Measurements from ENCODE around the gene PSMD13.

The PSMD13 gene

GRCh38 chr11:287821-288477 lies 51.2 kb downstream of the PSMD13 start:
- peaks cover 1% of the 10 kb centered on the region; the same call in 1 of the 2 replicates for H3K36me3 ChIP-seq (ENCODE audit: insufficient read depth, low read length)
- no peaks in the 10 kb centered on the region for H4K20me1 ChIP-seq (ENCODE audit: insufficient read depth, low read length)
- peak overlapping the region; percentile 77 for H3K9ac ChIP-seq (ENCODE audit: low read length)
- H3K9me2 ChIP-seq (ENCODE audit: low read depth, low read length), result no peaks in the 10 kb centered on the region
- no peaks in the 10 kb centered on the region for H3K9me3 ChIP-seq (ENCODE audit: low read length)
- H3K4me3 ChIP-seq (ENCODE audit: low read depth, low read length, poor library complexity, severe bottlenecking), result peak overlapping the region; percentile 72
- TF ChIP-seq EZH2 (IDR thresholded peaks at IDR 0.05; ENCODE audit: borderline replicate concordance, low read length), result no peak
- TF ChIP-seq, protein P1, sequence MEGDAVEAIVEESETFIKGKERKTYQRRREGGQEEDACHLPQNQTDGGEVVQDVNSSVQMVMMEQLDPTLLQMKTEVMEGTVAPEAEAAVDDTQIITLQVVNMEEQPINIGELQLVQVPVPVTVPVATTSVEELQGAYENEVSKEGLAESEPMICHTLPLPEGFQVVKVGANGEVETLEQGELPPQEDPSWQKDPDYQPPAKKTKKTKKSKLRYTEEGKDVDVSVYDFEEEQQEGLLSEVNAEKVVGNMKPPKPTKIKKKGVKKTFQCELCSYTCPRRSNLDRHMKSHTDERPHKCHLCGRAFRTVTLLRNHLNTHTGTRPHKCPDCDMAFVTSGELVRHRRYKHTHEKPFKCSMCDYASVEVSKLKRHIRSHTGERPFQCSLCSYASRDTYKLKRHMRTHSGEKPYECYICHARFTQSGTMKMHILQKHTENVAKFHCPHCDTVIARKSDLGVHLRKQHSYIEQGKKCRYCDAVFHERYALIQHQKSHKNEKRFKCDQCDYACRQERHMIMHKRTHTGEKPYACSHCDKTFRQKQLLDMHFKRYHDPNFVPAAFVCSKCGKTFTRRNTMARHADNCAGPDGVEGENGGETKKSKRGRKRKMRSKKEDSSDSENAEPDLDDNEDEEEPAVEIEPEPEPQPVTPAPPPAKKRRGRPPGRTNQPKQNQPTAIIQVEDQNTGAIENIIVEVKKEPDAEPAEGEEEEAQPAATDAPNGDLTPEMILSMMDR (IDR thresholded peaks at IDR 0.05; ENCODE audit: low read length), result no peak
- H3K27me3 ChIP-seq (ENCODE audit: insufficient read depth, low read length), result peaks cover 7% of the 10 kb centered on the region; the same call in 1 of the 2 replicates
- H3K27ac ChIP-seq (ENCODE audit: low read depth, low read length, poor library complexity, severe bottlenecking), result no peak overlapping the region
- peaks cover 31% of the 10 kb centered on the region for H3K4me1 ChIP-seq (ENCODE audit: insufficient read depth, low read length, severe bottlenecking)
- no peaks in the 10 kb centered on the region for H3F3A ChIP-seq (ENCODE audit: insufficient read depth, low read length)
- peak overlapping the region; percentile 97 for H3K4me2 ChIP-seq (ENCODE audit: low read length)
- no peaks in the 10 kb centered on the region for H3K79me2 ChIP-seq (ENCODE audit: insufficient read depth, low read length)
- no peak overlapping the region for H2AFZ ChIP-seq (ENCODE audit: low read length)

DNA sequence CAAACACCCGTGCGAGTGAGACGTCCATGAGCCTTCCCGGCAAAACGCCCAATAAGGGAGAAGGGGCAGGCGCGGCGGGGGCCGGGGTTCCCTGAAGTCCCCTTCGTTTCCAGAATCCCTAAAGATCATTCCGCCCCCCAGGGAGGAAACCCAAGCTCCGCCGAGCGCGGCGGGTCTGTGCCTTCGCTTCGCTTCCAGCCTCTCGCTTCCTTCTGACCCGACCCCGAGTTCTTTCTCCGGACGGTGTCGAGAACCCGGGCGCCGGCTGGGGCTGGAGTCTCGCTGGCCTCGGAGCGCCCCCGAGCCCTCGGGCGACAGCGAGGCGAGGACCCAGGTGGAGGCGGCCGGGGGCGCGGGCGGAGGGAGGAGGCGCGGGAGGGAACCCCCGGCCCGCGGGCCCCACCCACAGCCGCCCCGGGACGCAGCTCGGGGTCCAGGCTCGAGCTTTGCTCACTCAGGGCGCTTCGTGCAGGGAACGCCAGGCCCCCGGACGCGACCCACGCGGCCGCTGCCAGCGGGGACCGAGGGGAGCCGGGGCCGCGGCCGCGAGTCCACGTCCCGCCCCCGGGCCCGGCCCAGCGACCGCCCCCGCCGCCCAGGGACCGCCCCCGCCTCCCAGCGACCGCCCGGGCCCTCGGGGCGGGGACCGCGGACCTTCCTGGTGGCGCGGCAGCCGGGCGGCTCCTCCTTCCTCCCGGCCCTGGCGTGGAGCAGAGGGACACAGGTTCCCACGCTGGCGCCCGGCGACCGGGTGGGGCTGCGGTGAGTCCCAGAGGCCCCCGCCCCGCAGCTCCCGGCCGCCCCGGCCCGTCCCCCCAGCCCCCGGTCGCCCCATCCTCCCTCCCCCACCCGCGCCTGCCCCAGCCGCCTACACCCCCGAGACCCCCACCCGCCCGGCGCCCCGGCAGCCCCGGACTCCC lies 52.0 kb downstream of the PSMD13 start, which contains the start of gene PGGHG:
PGGHG (plus strand) TSS at position 649 of the 920 bp plus-strand sequence. CDS start 691 bp downstream, outside the sequence.
- no peaks in the 10 kb centered on the region for H3K9me3 ChIP-seq (ENCODE audit: low read length)
- H3K9me2 ChIP-seq (ENCODE audit: low read depth, low read length), result no peaks in the 10 kb centered on the region
- no peaks in the 10 kb centered on the region for H4K20me1 ChIP-seq (ENCODE audit: insufficient read depth, low read length)
- H3F3A ChIP-seq (ENCODE audit: insufficient read depth, low read length), result no peaks in the 10 kb centered on the region
- peak within 1 kb of the TSS; percentile 72 for H3K4me3 ChIP-seq (ENCODE audit: low read depth, low read length, poor library complexity, severe bottlenecking)
- peak within 1 kb of the TSS; percentile 97 for H3K4me2 ChIP-seq (ENCODE audit: low read length)
- H3K27me3 ChIP-seq (ENCODE audit: insufficient read depth, low read length), result peaks cover 7% of the 10 kb centered on the region; the same call in 1 of the 2 replicates
- no peak within 1 kb of the TSS for H3K27ac ChIP-seq (ENCODE audit: low read depth, low read length, poor library complexity, severe bottlenecking)
- peaks cover 31% of the 10 kb centered on the region for H3K4me1 ChIP-seq (ENCODE audit: insufficient read depth, low read length, severe bottlenecking)
- TF ChIP-seq, protein P1 (IDR thresholded peaks at IDR 0.05; ENCODE audit: low read length), result no peak
- TF ChIP-seq EZH2 (IDR thresholded peaks at IDR 0.05; ENCODE audit: borderline replicate concordance, low read length), result no peak
- no peak within 1 kb of the TSS for H2AFZ ChIP-seq (ENCODE audit: low read length)
- peak within 1 kb of the TSS; percentile 77 for H3K9ac ChIP-seq (ENCODE audit: low read length)
- no peaks in the 10 kb centered on the region for H3K79me2 ChIP-seq (ENCODE audit: insufficient read depth, low read length)
- peaks cover 9% of the 10 kb centered on the region; the same call in 1 of the 2 replicates for H3K36me3 ChIP-seq (ENCODE audit: insufficient read depth, low read length)

GRCh38 chr11:289398-289711 lies 52.6 kb downstream of the PSMD13 start:
- H3K9me3 ChIP-seq (ENCODE audit: low read length), result no peaks in the 10 kb centered on the region
- no peaks in the 10 kb centered on the region for H3K79me2 ChIP-seq (ENCODE audit: insufficient read depth, low read length)
- no peak overlapping the region for H2AFZ ChIP-seq (ENCODE audit: low read length)
- no peaks in the 10 kb centered on the region for H3F3A ChIP-seq (ENCODE audit: insufficient read depth, low read length)
- no peaks in the 10 kb centered on the region for H4K20me1 ChIP-seq (ENCODE audit: insufficient read depth, low read length)
- peak overlapping the region; percentile 60 for H3K4me2 ChIP-seq (ENCODE audit: low read length)
- peaks cover 14% of the 10 kb centered on the region for H3K36me3 ChIP-seq (ENCODE audit: insufficient read depth, low read length)
- peak overlapping the region; percentile 40; the same call in 1 of the 2 replicates for H3K9ac ChIP-seq (ENCODE audit: low read length)
- H3K4me3 ChIP-seq (ENCODE audit: low read depth, low read length, poor library complexity, severe bottlenecking), result peak overlapping the region; percentile 72
- H3K27me3 ChIP-seq (ENCODE audit: insufficient read depth, low read length), result peaks cover 7% of the 10 kb centered on the region; the same call in 1 of the 2 replicates
- H3K9me2 ChIP-seq (ENCODE audit: low read depth, low read length), result no peaks in the 10 kb centered on the region
- TF ChIP-seq, protein P1 (IDR thresholded peaks at IDR 0.05; ENCODE audit: low read length), result no peak
- TF ChIP-seq EZH2 (IDR thresholded peaks at IDR 0.05; ENCODE audit: borderline replicate concordance, low read length), result no peak
- H3K27ac ChIP-seq (ENCODE audit: low read depth, low read length, poor library complexity, severe bottlenecking), result no peak overlapping the region
- H3K4me1 ChIP-seq (ENCODE audit: insufficient read depth, low read length, severe bottlenecking), result peaks cover 31% of the 10 kb centered on the region

Data from OCI-LY1 (cell line).